HG03103 (cell line): Measurements from ENCODE around the gene SRGAP2B.
"Not testable (repeated sequence)": the region's sequence is repeated elsewhere in the genome, so short reads cannot be mapped to it uniquely, and the experiment has no call there.

Experiments used
- ATAC-seq: cut with Tn5 transposase; IDR thresholded peaks from one replicate; pipeline ENCODE4 v1.9.1; 2021; ENCODE audit warnings: low read depth; ENCODE audit not compliant: unreplicated experiment

The SRGAP2B gene

DNA sequence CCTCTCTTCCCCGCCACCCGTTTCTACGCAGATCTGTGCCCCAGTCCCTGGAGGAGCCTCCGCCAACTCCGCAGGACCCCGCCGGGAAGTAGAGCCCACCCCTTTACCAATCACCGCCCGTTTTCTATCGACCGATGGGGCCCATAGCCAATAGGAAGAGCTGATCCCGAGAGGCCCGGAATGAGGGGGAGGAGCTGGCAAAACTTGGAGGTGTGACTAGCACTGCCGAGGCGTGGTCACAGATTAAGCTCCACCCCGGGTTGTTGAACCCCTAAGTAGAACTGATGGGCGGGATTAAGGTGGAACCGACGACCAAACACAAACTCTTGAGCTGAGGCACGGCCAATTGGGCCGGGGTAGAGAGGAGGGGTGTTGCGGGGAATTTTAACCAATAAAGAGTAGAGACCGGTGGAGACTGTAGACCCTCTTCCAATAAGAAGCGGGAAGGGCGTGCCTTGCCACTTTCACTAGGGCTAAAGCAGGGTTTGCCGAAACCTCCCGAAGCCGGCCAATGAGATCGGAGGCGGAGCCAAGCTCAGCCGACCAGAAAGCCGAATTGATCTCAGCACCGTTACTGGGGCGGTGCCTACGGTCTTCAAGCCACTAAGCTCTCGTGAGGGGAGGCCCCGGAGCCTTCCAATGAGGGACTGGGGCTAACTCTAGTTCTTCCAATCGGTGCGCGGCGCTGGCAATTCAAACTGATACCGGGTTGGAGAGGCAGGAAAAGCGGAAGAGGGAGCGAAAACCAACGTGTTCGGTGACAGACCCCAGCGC, at the start of gene SRGAP2B, which contains the start of gene FAM72D:
SRGAP2B (minus strand) TSS at position 45 of the 774 bp plus-strand sequence. CDS start 2,427 bp downstream, outside the sequence.
FAM72D (plus strand) TSS at position 691 of the 774 bp plus-strand sequence. CDS start 874 bp downstream, outside the sequence.
- peak; percentile 76 for ATAC-seq

DNA sequence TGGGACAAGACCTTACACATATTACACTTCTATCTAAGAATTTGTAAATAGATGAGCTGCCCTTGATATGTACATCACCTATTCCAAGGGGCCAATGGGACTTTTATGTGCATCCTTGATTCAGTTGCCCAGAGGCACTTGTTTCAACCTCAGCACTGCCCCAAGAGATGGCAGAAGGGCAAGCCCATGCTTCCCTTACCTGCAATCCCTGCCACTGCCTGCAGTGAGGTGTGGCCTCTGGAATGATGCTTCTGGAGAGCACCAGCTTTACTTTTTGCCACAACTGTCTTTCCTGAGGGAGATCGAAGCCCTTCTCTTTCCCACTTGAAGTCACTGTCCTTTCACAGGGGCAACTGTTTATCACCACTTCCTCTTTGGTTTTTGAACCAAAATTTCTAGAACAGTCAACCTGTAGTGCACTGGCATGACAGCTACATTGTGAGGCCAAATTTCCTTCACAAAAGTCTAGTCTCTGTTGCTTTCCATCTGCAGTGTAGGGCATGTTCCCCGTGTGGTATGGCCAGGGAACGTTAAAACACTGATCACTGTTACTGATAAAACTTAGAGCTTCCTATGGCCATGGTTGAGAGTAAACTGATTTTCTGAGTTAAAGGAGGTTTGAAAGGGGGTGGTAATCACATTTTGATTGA, 49.3 kb upstream of the SRGAP2B start:
- ATAC-seq = not testable (repeated sequence)

DNA sequence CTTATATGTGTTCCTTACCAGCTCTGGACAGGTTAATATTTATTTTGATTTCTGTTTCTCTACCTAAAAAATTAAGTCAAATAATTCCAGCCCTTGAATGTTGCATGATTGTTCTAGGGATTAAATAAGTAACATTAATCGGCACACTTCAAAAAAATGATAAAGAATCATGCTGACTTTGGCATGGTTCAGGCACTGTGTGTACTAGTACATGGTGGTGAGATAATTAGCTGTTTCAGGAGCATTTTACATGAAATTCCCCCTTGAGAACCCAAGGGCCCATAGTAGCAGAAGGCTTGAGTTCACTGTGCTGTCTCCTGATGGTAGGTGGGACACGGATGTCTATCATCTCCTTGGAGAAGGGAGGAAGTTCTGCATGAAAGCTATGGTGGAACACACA, 45.4 kb upstream of the SRGAP2B start:
- ATAC-seq = not testable (repeated sequence)

DNA sequence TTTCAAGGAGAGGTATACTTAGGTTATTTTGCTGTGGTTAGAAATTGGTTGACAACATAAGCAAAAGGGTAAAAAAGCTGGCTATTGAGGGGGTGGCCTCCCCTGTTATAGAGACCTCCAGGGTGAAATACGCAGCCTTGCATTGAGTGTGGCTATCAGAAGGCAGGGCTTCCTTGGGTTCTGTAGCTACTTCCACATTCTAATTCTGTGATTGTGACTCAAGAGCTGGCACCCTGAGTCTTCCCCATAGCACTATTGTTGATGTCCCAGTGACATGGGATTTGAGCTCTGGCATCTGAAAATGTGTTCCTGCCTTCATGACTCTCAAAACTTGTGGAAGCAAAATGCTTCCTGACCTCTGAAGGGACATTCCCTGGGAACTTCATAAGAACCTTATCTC, 39.3 kb upstream of the SRGAP2B start:
- ATAC-seq = not testable (repeated sequence)

DNA sequence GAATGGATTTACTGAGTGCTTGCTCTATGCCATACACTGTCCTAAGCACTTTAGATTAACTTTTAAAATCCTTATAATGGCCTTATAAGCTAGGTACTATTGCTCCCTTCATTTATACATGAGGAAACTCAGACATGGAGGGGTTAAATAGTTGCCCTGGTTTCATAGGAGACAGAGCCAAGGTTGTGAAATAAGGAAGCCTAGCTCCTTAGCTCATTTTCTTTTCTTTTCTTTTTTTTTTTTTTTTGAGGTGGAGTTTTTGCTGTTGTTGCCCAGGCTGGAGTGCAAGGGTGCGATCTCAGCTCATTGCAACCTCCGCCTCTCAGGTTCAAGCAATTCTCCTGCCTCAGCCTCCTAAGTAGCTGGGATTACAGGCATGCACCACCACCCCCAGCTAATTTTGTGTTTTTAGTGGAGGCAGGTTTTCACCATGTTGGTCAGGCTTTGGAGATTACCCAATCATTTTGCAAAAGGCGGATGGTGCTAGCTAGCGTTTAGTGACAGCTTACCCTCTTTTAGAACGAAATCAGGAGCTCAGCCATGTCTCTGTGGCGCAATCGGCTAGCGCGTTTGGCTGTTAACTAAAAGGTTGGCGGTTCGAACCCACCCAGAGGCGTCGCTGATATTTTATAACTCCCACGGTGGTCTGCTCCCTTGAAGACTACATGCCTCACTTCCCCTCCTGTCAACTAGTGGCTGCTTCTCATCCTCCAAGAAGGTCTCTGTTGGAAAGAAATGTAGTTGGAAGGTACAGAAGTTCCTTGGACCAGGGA, 33.8 kb upstream of the SRGAP2B start:
- not testable (repeated sequence) for ATAC-seq

DNA sequence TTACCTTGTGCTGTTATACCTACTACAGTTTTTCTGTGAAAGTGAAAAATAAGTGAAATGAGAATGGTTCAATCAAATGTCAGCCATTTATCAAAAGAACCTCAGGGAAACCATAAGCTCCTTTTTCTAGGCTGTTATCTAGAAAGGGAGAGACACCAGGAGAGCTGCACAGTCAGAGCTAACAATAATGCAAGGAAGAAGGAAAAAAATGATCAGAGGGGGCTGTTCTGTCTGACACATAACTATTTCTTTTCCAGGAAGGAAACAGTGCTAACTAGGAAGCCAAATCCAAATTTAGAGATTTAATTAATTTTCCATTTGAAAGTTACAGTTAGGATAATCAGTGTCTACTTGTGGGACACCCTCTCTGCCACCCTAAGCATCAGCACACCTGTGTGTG, 32.0 kb upstream of the SRGAP2B start:
- ATAC-seq = not testable (repeated sequence)

DNA sequence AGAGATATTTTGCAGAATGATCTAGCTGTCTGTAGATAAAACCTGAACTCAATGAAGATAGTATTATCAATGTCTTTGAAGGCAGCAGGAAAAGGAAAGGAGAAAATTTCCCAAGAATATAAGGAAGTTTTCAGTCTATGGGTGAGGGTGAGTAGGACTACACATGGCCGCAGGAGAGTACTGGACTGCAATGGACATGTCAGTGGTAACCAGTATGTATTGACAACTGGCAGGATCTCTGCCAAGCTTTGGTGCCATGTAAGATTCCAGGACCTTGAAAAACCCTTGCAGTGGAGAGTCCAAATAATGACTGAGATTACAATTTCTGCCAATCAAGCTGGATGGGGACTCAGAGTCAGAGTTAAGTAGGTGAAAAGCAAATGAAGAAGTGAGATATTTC, 30.0 kb upstream of the SRGAP2B start:
- not testable (repeated sequence) for ATAC-seq

DNA sequence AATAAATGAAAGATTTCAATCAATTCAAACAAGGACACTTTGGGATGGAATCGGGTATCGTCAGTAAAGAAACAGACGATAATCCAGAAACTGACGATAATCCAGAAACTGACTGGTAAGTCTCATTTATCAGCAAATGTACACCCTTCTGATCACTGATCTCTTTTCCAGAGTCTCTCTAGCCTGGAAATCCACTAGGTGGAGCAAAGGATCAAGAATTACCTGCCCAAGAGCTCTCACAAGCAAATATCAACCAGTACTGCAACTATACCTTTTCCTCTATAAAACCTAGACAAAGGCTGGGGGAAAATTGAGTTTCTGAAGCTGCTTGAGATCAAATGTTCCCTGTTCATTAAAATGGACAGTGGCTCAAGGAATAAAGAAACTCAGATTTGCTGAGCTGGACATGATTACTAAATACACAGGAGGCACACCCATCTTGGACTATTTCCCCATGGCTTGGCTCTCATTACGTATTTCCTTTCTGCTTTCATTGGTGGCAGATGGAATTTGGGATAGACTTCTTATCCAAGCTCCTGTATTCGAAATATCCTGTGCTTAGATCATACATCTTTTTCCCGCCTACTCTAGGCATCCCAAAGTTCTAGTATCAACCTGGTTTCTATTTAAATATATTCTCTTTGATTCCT, 29.0 kb upstream of the SRGAP2B start:
- ATAC-seq = not testable (repeated sequence)

DNA sequence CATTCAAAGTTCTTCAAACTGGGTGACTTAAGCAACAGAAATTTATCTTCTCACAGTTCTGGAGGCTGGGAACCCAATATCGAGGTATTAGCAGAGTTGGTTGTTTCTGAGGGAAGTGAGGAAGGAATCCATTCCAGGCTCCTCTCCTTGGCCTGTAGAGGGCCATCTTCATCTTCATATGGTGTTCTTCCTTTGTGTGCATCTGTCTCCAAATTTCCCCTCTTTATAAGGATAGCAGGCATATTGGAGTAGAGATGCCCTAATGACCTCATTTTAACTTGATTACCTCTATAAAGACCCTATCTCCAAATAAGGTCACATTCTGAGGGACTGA, 27.9 kb upstream of the SRGAP2B start:
- not testable (repeated sequence) for ATAC-seq

DNA sequence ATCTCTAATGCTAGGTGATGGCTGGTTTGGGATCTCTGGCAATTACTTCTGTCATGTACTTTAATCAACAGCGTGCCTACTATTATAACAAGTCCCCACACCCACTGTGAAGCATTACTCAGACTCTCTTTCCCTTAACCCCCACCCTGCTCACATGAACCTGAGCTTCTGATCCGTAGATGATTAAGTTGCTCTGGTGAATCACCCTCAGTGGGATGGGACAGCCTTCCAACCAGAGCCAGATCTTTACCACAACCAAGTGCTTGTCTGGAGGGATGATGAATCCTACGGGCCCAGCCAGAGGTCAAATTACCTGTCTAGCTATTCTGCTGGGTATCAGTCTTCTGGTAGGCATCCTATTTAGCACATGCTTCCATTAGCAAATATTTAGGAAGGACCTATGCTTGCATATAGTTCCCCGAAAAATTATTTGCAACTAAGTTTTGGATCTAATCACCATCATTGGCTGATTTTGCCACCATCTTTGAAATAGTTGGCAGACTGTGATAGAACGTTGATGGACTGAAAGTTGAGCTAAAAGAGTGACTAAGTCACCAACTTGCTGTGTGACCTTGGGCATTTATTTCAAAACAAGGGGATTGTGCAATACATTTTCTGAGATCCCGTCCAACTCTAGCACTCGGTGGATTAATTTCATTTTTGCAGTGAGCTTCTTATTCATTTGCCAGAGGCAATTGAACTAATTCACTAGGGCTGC, 27.4 kb upstream of the SRGAP2B start:
- not testable (repeated sequence) for ATAC-seq

DNA sequence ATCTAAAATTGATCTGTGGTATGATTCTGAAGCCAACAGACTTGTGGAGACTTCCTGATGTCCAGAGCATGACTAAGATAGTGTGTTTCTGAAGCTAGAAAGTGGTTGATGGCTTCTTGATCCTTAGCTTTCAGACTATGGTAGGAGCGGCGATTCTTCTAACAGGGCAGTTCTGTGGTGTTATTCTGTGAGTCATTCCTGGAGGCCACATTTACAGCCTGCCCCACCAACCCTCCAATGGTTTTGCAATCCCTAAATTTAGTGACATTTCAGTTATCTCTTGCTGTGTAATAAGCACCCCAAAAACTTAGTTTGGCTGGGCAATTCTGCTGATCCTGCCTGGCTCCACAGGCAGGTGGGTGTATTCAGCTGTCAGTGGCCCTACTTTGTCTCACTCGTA, 24.7 kb upstream of the SRGAP2B start:
- ATAC-seq = not testable (repeated sequence)

DNA sequence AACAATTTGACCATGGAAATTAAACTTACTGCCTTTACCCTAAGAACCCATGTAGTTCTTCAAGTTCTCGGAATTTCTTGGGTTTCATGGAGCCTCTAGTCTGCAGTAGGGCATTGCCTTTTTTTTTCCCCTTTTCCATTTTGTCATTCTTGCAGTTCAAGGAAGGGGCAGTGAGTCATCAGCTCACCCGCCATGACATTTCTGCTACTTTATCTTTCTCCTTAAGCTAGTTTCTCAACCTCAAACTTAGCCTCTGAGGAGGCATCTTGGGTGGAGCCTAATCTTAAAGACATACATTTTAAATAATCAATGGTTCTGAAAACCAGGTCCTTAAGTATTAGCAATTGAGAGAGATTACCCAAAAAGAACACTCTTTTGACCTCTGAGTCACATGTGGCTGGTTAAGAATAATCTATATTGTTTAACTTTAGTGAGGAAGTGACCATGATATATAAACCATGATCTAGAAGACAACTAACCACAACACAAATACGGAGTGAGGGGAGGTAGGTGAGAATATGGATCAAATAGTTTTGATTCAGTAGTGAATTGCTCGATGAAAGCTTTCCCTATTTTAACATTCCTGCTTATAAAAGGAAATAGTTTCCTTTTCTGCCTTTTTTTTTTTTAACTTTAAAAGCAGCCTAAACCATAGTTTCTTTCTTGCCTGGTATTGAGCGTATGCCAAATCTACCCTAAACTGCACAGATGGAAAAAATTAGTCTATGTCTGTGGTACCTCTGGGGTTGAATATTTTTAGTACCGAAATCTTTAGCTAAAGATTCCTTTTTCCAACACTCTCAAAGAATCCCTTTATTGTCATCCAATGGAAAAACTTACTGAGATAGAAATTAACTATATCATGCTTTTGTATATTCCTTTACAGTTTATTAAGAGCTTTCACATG, 20.7 kb upstream of the SRGAP2B start:
- ATAC-seq = not testable (repeated sequence)

DNA sequence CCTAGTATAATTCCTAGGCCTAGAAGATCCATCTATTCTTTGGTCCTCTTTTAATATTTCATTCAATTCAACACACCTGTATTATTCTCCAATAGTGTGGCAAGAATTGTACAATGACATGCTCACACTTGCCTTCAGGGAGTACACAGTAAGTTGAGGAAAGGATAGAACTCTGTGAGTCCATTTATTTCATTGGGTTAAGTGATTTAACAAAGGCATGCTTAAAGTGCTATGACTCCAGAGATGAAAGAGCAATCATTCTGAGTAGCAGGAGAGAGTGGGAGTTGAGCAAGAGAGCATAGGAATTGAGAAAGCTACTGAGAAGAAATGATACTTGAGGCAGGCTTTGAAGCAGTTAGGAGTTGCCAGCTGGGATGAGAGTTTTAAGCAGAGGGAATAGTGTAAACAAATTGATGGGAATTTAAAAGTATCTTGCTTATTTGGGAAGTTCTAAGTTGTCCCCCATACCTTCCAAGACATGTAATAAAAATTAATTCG, 19.5 kb upstream of the SRGAP2B start:
- not testable (repeated sequence) for ATAC-seq

DNA sequence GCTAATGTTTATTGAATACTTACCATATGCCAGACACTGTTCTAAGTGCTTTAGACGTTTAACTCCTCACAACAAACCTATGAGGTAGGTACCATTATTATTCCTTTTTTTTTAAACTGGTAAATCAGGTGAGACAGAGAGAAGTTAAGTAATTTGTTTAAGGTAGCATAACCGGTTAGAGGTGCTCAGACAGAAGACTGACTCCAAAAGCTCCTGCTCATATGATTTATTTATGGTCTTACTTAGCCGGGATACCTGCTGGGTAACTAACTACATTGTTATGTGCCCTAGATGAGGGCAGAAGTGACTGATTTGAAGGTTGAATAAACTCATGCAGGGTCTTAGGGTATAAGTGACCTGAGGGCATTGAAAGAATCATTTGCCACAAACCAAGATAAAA, 17.6 kb upstream of the SRGAP2B start:
- ATAC-seq = not testable (repeated sequence)

DNA sequence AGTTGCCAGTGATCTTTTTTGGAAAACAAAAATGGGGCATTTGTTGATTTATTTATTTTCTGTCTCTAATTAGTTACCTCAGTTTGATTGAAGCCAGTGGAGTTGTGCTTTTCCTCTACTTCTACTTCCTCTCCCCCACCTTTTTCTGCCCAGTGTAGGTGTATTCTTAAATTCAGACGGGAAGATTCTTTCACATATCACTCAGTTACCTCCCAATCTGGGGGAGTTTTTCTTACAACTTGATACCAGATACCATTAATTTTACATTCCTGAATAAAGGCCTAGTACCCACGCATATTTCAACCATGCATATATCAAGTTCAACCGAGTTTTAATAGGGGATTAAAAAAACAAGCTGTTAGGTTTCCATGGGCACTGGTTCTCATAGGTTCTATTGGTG, 16.5 kb upstream of the SRGAP2B start:
- not testable (repeated sequence) for ATAC-seq

DNA sequence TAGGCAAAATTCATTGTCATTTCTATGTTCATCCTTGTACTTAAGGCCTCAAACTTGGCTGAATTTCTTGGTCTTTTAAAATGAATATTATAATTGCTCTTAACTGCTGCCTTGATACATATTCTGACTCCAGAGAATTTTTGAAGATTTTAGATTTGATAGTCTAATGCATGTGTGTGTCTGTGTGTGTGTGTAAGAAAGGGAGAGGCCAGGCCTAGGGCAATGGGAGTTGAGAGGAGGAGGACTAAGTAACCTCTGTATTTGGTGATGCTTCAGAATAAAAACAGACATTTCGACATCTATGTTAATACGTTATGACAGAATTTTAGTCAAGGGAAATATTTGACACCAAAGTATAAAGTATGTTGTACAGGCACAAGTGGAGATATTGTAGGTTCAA, 8.2 kb upstream of the SRGAP2B start:
- not testable (repeated sequence) for ATAC-seq

DNA sequence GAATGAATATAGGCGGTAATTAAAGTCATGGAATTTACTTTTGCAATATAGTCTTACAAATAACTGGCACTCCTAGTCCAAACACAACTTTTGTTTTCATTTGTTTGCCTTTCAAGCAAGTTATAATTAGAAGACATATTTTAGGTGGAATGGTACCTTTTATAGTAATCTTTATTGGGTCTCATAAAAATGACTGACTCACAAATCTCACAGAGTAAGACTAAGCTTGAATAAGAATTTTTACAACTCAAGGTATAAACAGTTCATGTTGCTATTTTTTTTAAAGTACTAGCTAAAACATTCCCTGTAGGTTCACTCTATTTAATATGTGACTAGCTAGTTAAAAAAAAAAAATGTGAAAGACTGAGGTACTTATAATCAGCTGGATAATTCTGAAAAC, 6.6 kb upstream of the SRGAP2B start:
- not testable (repeated sequence) for ATAC-seq

DNA sequence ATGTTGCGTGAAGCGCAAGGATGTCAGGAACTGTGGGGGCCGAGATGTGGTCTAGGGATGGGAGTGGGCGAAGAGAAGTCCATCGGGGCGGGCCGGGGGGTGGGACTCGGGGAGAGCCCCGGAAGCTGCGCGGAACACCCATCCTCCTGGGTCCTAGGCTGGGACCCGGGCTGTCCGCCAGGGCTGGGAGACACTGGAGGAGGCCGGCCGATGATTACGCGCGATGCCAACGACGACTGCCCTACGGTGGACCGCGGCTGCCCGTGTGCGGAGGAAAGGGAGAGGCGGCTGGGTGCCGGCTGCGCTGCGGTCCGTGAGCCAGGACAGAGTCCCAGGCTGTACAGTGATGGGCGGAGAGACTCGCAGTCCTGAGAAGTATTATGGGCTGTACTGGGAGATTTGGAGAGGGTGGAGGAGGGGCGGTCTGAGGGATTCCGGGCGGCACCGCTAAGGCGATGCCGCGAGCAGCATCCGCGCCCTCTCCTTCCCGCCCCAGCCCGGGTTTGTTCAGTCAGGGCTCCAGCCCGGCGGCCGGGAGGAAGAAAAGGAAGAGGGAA, 395 bp downstream of the SRGAP2B start:
- peak; percentile 5 for ATAC-seq
